GM12892 (cell line): ENCODE measurements around the gene NEXMIF.
"Not testable (repeated sequence)": the region's sequence is repeated elsewhere in the genome, so short reads cannot be mapped to it uniquely, and the experiment has no call there.

Source experiments
- DNase-seq: peaks from one replicate; pipeline ENCODE4 v3.0.0; 2011; ENCODE audit not compliant: insufficient read length
- FAIRE-seq: peaks from 2 replicates; lab custom pipeline; 2011; peaks lifted over from hg19 to GRCh38; lab: Jason Lieb, UNC
- POLR2A ChIP-seq: IDR thresholded peaks from 2 replicates; pipeline ENCODE4 v1.6.1; 2011; ENCODE audit warnings: low read depth, low read length, control low read depth
- POLR2AphosphoS5 ChIP-seq: IDR thresholded peaks from 2 replicates; pipeline ENCODE4 v1.6.1; 2011; ENCODE audit warnings: low read depth, low read length, control low read depth
- TAF1 ChIP-seq: IDR thresholded peaks from 2 replicates; pipeline ENCODE4 v1.6.1; 2011; ENCODE audit warnings: low read depth, mild to moderate bottlenecking, control low read depth, low read length, borderline replicate concordance

The NEXMIF gene

DNA sequence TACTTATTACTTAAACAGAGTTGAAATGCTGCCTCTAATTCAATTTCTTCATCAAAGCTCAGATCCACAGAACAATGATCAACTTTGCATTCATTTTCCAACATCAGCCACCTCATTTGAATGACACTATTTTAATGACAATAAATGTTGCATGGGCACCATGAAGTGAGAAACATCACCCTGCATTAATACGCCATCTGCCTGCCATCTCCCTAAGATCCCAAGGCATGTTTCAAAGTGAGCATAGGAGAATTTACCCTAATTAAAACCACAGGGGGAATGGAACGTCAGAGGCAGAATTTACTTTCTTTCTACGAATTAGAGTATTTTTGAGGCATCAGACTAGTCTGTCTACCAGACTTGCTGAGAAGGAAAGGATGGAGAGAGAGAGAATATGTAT is 32.7 kb downstream of the NEXMIF start:
- no peak for TF ChIP-seq TAF1
- no peak for TF ChIP-seq POLR2A
- no peak for TF ChIP-seq POLR2AphosphoS5
- DNase-seq (no peak), FAIRE-seq (no peak)

DNA sequence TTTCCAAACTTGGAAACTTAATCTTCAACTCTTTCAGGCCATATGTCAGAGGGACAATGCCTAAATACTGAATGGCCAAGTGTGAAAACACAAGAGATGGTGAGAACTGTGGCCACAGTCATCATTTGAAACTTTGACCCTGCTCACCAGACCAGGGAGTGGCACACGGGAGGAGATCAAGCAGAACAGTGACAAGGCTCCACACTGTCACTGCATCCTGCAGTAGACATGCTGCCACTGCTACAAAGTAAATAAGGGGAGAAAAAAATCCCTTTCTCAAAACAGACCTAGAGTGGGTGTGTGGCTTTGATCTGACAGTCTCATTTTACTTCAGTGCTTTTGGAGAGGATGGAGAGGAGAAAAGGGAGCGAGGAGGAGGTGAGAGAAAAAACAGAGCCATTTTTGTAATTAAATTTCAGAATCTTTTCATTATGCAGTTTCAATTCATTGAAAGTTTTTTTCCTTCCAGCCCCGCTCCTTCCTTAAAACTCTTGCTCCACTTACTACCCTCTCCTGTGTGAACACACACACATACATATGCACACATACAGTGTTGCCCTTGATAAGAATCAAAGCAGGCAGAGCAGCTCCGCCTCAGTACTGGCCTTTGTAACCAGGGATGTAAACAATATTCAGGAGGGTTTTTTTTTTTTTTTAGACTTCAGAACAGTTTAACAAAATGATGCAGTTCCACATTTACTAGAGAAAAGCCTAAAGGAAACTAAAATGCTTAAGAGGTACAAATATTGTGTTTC is 34.4 kb downstream of the NEXMIF start:
- peak; percentile 6 for DNase-seq
- FAIRE-seq, result peak; percentile 87
- TF ChIP-seq POLR2A, result no peak
- TF ChIP-seq POLR2AphosphoS5, result no peak

DNA sequence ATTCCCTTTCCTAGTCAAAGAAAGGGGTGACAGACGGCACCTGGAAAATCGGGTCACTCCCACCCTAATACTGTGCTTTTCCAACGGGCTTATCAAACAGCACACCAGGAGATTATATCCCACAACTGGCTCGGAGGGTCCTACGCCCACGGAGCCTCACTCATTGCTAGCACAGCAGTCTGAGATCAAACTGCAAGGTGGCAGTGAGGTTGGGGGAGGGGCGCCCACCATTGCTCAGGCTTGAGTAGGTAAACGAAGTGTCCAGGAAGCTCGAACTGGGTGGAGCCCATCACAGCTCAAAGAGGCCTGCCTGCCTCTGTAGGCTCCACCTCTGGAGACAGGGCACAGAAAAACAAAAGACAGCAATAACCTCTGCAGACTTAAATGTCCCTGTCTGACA is 42.9 kb downstream of the NEXMIF start:
- FAIRE-seq, DNase-seq: not testable (repeated sequence)

DNA sequence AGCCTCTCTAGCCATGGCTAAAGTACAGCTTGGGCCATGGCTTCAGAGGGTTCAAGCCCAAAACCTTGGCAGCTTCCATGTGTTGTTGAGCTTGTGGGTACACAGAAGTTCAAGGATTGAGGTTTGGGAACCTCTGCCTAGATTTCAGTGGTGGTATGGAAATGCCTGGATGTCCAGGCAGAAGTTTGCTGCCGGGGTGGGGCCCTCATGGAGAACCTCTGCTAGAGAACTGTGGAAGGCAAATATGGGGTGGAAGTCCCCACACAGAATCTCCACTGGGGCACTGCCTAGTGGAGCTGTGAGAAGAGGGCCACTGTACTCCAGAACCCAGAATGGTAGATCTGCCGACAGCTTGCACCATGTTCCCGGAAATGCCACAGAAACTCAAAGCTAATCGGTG is 59.5 kb downstream of the NEXMIF start:
- TF ChIP-seq TAF1, result no peak
- no peak for TF ChIP-seq POLR2A
- TF ChIP-seq POLR2AphosphoS5, result no peak
- DNase-seq (no peak), FAIRE-seq (no peak)

DNA sequence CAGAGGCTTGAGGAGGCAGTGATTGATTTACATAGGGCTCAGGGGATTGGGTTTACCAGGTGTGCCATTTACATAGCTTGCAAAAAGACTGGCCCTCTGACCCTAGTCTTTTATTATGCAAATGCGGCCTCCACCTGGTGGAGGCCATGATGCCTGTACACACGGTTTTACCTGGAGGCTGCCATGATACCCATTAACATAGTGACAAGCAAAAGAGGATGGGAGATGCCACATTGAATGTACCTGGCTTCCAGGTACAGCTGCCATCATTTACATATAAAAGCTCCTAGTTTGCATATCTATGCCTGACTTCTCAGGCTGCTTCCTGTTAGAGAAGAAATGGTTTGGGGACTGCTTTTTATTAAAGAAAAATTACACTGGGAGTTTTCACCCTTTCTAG is 72.0 kb downstream of the NEXMIF start:
- no peak for FAIRE-seq
- TF ChIP-seq POLR2A (no peak), POLR2AphosphoS5 (no peak), TAF1 (no peak)

DNA sequence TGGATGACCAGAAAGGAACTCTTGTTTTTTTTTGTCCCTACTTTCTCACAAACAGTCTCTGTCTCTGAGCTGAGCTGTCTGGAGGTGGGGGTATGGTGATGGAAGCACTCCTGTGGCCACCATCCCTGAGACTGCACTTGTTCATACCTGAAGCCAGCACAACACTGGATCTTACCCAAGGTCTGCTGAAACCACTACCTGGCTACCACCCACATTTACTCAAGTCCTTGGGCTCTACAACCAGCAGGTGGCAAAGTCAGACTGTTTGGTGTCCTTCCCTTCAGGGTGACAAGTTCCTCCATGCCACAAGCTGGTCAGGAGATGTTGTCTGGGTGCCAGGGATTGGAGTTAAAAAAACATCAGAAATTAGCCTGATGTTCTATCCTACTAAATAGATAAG is 89.7 kb downstream of the NEXMIF start:
- TF ChIP-seq POLR2AphosphoS5 (no peak), POLR2A (no peak)
- DNase-seq (no peak), FAIRE-seq (no peak)

More for the DNA sequence above, 72.0 kb downstream of the NEXMIF start:
- DNase-seq, result no peak

DNA sequence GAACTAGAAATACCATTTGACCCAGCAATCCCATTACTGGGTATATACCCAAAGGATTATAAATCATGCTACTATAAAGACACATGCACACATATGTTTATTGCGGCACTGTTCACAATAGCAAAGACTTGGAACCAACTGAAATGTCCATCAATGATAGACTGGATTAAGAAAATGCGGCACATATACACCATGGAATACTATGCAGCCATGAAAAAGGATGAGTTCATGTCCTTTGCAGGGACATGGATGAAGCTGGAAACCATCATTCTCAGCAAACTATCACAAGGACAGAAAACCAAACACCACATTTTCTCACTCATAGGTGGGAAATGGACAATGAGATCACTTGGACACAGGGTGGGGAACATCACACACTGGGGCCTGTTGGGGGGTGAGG is 105.5 kb downstream of the NEXMIF start:
- FAIRE-seq, DNase-seq: not testable (repeated sequence)

DNA sequence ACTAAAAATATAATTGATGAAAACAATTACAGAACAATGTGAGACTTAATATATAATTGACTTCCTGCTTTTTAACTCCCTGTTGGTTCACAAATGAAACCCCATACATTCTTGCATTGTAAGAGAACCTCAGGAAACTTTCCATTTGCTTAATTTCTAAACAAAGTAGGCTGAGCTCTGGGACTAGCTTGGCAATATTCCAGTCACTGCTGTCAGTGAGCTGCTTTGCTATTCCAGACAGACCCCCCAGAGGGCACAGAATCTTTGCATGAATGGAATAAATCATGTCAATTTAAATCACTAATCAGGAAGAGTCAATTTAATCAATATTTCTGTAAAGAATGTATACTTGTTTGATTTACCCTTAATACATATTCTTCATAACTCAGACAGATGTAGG is 110.6 kb downstream of the NEXMIF start:
- DNase-seq (no peak), FAIRE-seq (no peak)
- TF ChIP-seq TAF1 (no peak), POLR2AphosphoS5 (no peak), POLR2A (no peak)

DNA sequence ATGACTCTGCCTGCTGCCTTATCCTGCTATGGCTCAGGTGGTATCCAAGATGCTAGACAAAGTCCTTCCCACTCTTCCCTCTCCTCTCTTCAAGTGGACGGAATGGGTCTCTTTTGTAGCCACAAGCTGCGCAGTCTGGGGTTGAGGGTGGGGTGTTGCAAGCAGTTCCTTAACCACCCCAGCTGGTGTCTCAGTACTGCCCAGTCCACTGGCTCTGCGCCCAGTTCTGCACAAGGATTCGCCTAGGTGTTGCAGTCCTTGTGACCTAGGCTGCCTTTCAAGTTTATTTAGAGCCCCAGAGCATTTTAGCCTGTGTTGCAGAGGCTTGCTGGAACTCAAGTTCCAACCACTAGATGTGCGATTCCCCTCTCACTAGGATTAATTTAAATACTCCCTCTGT is 120.7 kb downstream of the NEXMIF start:
- no peak for TF ChIP-seq POLR2A
- TF ChIP-seq TAF1, result no peak
- TF ChIP-seq POLR2AphosphoS5, result no peak
- FAIRE-seq (no peak), DNase-seq (no peak)

DNA sequence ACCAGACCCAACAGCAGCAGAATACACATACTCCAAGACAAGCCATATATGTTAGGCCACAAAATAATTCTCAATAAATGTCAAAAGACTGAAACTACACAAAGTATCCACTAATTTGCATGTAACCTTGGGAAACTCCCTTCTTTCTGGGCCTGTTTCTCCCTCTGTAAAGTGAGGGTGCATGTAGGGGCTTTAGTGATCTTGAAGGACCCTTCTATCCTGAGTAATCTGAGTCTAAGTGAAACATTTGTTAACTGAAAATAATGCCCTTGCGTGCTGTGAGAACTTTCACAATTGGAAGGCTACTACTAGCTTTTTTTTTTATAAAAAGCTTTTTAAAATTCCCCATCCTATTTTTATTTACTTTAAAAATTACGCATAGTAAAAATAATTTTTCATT is 125.2 kb downstream of the NEXMIF start:
- TF ChIP-seq POLR2AphosphoS5 (no peak), POLR2A (no peak), TAF1 (no peak)
- DNase-seq (no peak), FAIRE-seq (no peak)

DNA sequence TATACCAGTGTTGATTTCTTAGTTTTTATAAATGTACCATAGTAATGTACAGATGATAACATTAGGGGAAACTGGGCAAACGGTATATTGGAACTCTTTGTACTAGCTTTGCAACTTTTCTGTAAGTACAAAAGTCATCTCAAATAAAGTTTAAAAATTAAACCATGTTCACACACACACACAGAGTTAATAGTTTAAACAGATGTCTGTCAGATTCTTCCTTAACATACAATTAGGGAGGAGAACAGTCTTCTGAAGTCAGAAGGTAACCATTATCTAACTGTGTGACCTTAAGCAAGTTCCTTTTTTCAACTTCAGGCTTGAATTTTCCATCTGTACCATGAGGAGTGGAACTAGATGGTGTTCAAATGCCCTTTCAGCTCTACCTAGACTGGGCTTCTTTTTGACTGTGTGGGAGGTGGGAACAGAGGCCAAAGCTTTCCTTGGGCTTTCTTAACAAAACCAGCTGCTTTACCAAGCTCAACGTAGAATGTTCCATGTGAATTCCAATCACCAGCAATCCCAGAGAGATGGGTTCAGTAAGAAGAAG is 127.8 kb downstream of the NEXMIF start:
- DNase-seq (no peak), FAIRE-seq (no peak)
- no peak for TF ChIP-seq POLR2A

DNA sequence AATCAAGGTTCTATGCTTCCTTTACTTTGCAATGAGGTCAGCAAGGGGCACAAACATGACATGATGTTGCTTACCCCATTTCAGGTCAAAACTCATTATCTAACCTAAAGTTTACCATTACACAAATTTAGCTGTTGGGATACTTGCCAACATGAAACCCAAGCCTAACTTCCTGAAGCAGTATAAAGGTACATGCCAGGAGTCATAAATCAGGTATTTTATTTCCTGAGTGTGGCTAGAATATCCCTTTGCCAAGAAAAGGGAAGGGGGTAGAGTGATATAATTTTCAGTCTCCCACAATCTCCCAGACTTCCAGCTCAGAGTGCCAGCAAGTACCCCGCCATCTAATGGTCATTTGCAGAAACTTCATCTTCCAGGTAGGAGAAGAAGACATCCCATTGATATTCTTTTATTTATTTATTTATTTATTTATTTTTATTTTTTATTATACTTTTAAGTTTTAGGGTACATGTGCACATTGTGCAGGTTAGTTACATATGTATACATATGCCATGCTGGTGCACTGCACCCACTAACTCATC is 136.6 kb downstream of the NEXMIF start:
- TF ChIP-seq POLR2AphosphoS5 (no peak), TAF1 (no peak), POLR2A (no peak)
- DNase-seq (no peak), FAIRE-seq (no peak)
